Jurkat, Clone E6-1 (cell line): ENCODE data around the gene SIRPA.

Experiments
- DNase-seq: peaks from one replicate; pipeline ENCODE4 v3.0.0-alpha.2; 2011; ENCODE audit warnings: low read depth, low spot score
- H3K4me3 ChIP-seq: 2 replicates; pipeline ENCODE4 v1.5.1; 2011; ENCODE audit warnings: mild to moderate bottlenecking, low read length, control low read depth, moderate library complexity

SIRPA gene

GRCh38 chr20:1942061-1942460 lies 46.9 kb downstream of the SIRPA start:
- no peak overlapping the region for H3K4me3 ChIP-seq
- DNase-seq: no peak

- no peak overlapping the region for H3K4me3 ChIP-seq
- no peak for DNase-seq
Measured at GRCh38 chr20:1942486-1943274, 47.5 kb downstream of the SIRPA start.

GRCh38 chr20:1943275-1944002 lies 48.2 kb downstream of the SIRPA start:
- H3K4me3 ChIP-seq: no peak overlapping the region
- no peak for DNase-seq

- no peak for DNase-seq
- no peak overlapping the region for H3K4me3 ChIP-seq
Measured at GRCh38 chr20:1944345-1945091, 49.3 kb downstream of the SIRPA start.

- DNase-seq: no peak
- H3K4me3 ChIP-seq: no peak overlapping the region
Measured at GRCh38 chr20:1945134-1945618, 50.0 kb downstream of the SIRPA start.

GRCh38 chr20:1945660-1946059 lies 50.5 kb downstream of the SIRPA start:
- no peak for DNase-seq
- H3K4me3 ChIP-seq: no peak overlapping the region

- H3K4me3 ChIP-seq: no peak overlapping the region
- DNase-seq: no peak
Measured at GRCh38 chr20:1946442-1946761, 51.2 kb downstream of the SIRPA start.

GRCh38 chr20:1946762-1947534 lies 51.7 kb downstream of the SIRPA start:
- DNase-seq: no peak
- H3K4me3 ChIP-seq: no peak overlapping the region

- no peak for DNase-seq
- H3K4me3 ChIP-seq: no peak overlapping the region
Measured at GRCh38 chr20:1947535-1947846, 52.3 kb downstream of the SIRPA start.

GRCh38 chr20:1949347-1950100 lies 54.3 kb downstream of the SIRPA start:
- no peak for DNase-seq
- H3K4me3 ChIP-seq: no peak overlapping the region

- H3K4me3 ChIP-seq: no peak overlapping the region
- DNase-seq: no peak
Measured at GRCh38 chr20:1950836-1951235, 55.6 kb downstream of the SIRPA start.

- no peak overlapping the region for H3K4me3 ChIP-seq
- no peak for DNase-seq
Measured at GRCh38 chr20:1951436-1952115, 56.4 kb downstream of the SIRPA start.

GRCh38 chr20:1952737-1953530 lies 57.7 kb downstream of the SIRPA start:
- no peak for DNase-seq
- H3K4me3 ChIP-seq: no peak overlapping the region

- DNase-seq: no peak
- H3K4me3 ChIP-seq: no peak overlapping the region
Measured at GRCh38 chr20:1953621-1954020, 58.4 kb downstream of the SIRPA start.

GRCh38 chr20:1955217-1955616 lies 60.0 kb downstream of the SIRPA start:
- no peak overlapping the region for H3K4me3 ChIP-seq
- no peak for DNase-seq

- H3K4me3 ChIP-seq: no peak overlapping the region
- no peak for DNase-seq
Measured at GRCh38 chr20:1958426-1958825, 63.2 kb downstream of the SIRPA start.

GRCh38 chr20:1959156-1959555 lies 63.9 kb downstream of the SIRPA start:
- DNase-seq: no peak
- no peak overlapping the region for H3K4me3 ChIP-seq
